Measurements from ENCODE around the gene THAP4.

THAP4 gene

GRCh38 chr2:241556746-241557145 is 80.2 kb downstream of the THAP4 start:
- Mint-ChIP-seq H3K27me3 (peaks cover 90% of the 10 kb centered on the region), H3K4me1 (peaks cover 21% of the 10 kb centered on the region), H3K36me3 (peaks cover 3% of the 10 kb centered on the region), H3K9me3 (no peaks in the 10 kb centered on the region), H3K4me3 (no peak overlapping the region), H3K27ac (no peak overlapping the region)
- DNase-seq = no peak
- CTCF ChIA-PET = no interaction called here

- peaks cover 94% of the 10 kb centered on the region for H3K27me3 Mint-ChIP-seq
- no peak for DNase-seq
- no peaks in the 10 kb centered on the region for H3K9me3 Mint-ChIP-seq
- no peak overlapping the region for H3K4me3 Mint-ChIP-seq
- peaks cover 21% of the 10 kb centered on the region for H3K4me1 Mint-ChIP-seq
- H3K36me3 Mint-ChIP-seq = peaks cover 3% of the 10 kb centered on the region
- no peak overlapping the region for H3K27ac Mint-ChIP-seq
- CTCF ChIA-PET = interaction anchor here (1.1 kb wide), 1 partner anchor 54 kb away, joined by 4 read pairs; no protein-coding TSS in a partner anchor
These were observed 81.2 kb downstream of the THAP4 start for GRCh38 chr2:241555711-241556110.

DNA sequence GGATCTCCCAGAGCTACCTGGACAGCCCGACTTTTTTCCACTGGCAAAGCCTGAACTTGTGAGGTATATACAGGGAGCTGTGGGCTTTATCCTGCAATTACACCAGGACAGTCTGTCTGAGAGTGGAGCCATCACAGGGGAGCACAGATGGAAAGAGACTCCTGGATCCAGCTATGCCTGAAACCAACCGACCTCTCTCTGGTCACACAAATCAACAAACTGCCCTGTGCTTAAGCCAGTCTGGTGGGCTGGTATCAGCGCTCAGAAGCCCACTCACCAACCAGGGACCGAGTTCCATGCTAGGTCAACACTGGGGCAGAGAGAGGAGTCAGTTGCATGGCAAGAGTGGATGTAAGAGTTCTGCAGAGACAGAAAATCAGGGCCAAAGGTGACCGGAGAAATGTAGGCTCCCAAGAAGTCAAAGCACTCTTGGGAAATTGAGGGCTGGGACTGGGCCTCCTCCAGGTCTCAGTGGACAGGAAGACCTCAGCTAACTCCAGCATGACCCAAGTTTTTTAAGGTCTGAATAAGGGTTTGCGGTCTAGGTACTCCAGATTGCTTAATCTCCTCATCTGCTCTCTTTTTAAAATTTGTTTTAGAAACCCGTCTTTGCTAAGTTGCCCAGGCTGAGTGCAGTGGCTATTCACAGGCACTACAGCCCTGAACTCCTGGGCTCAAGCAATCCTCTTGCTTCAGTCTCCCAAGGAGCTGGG is 82.2 kb downstream of the THAP4 start:
- H3K27me3 Mint-ChIP-seq = peaks cover 89% of the 10 kb centered on the region
- H3K9me3 Mint-ChIP-seq = no peaks in the 10 kb centered on the region
- H3K4me3 Mint-ChIP-seq = no peak overlapping the region
- no peak overlapping the region for H3K27ac Mint-ChIP-seq
- DNase-seq = no peak
- peaks cover 3% of the 10 kb centered on the region for H3K36me3 Mint-ChIP-seq
- H3K4me1 Mint-ChIP-seq = peaks cover 19% of the 10 kb centered on the region
- CTCF ChIA-PET = interaction anchor here (0.6 kb wide), 1 partner anchor 162 kb away, joined by 4 read pairs; no protein-coding TSS in a partner anchor

- peaks cover 18% of the 10 kb centered on the region for H3K4me1 Mint-ChIP-seq
- CTCF ChIA-PET = interaction anchor here (0.6 kb wide), 1 partner anchor 161 kb away, joined by 4 read pairs; no protein-coding TSS in a partner anchor
These were observed 83.0 kb downstream of the THAP4 start for GRCh38 chr2:241553981-241554380.

DNA sequence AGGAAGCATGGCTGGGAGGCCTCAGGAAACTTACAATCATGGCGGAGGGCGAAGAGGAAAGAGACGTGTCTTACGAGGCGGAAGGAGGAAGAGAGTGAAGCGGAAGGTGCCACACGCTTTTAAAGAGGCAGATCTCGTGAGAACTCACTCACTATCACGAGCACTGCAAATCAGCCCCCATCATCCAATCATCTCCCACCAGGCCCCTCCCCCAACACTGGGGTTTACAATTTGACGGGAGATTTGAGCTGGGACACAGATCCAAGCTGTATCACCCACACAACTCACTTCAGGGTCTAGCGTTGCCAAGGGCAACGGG is 83.5 kb downstream of the THAP4 start:
- DNase-seq = no peak
- Mint-ChIP-seq H3K4me1 (peaks cover 18% of the 10 kb centered on the region), H3K27ac (no peak overlapping the region), H3K4me3 (no peak overlapping the region), H3K27me3 (peaks cover 78% of the 10 kb centered on the region), H3K36me3 (peaks cover 3% of the 10 kb centered on the region), H3K9me3 (no peaks in the 10 kb centered on the region)
- CTCF ChIA-PET = no interaction called here

More at GRCh38 chr2:241553981-241554380, 83.0 kb downstream of the THAP4 start:
- DNase-seq = no peak
- Mint-ChIP-seq H3K36me3 (peaks cover 3% of the 10 kb centered on the region), H3K4me3 (no peak overlapping the region), H3K27ac (no peak overlapping the region), H3K27me3 (peaks cover 83% of the 10 kb centered on the region), H3K9me3 (no peaks in the 10 kb centered on the region)

GRCh38 chr2:241551998-241552737 is 84.8 kb downstream of the THAP4 start:
- Mint-ChIP-seq H3K4me3 (no peak overlapping the region), H3K36me3 (no peaks in the 10 kb centered on the region), H3K9me3 (no peaks in the 10 kb centered on the region), H3K4me1 (peaks cover 8% of the 10 kb centered on the region), H3K27ac (no peak overlapping the region), H3K27me3 (peaks cover 65% of the 10 kb centered on the region)
- no peak for DNase-seq
- CTCF ChIA-PET = no interaction called here

DNA sequence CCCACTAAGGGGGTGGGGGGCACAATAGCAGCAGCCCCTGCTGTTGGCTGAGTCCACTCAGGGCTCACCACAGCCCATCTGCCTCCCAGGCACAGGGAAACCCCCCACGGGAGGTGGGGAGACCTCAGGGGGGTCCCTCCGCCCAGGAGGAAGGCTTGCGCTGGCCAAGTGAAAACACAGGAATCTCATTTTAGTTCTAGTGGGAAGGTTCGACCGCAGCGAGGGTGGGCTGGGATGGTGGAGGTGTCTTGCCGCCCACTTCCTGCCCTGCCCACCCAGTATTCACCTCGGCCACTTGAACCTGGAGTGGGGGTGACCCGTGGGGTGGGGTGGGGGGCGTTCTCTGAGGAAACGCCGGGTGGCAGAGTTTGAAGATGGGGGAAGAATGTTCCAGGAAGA is 85.4 kb downstream of the THAP4 start:
- no peak overlapping the region for H3K27ac Mint-ChIP-seq
- no peaks in the 10 kb centered on the region for H3K36me3 Mint-ChIP-seq
- CTCF ChIA-PET = no interaction called here
- no peak overlapping the region for H3K4me3 Mint-ChIP-seq
- H3K27me3 Mint-ChIP-seq = peaks cover 59% of the 10 kb centered on the region
- DNase-seq = no peak
- H3K9me3 Mint-ChIP-seq = no peaks in the 10 kb centered on the region
- peaks cover 8% of the 10 kb centered on the region for H3K4me1 Mint-ChIP-seq

GRCh38 chr2:241550616-241551580 is 86.1 kb downstream of the THAP4 start:
- Mint-ChIP-seq H3K9me3 (no peaks in the 10 kb centered on the region), H3K27me3 (peaks cover 52% of the 10 kb centered on the region), H3K4me1 (peaks cover 6% of the 10 kb centered on the region), H3K27ac (peak overlapping the region; percentile 65), H3K36me3 (no peaks in the 10 kb centered on the region), H3K4me3 (no peak overlapping the region)
- no peak for DNase-seq
- CTCF ChIA-PET = no interaction called here

- CTCF ChIA-PET = no interaction called here
- no peaks in the 10 kb centered on the region for H3K4me1 Mint-ChIP-seq
- H3K27me3 Mint-ChIP-seq = peaks cover 27% of the 10 kb centered on the region
- H3K9me3 Mint-ChIP-seq = no peaks in the 10 kb centered on the region
- DNase-seq = no peak
- no peak overlapping the region for H3K4me3 Mint-ChIP-seq
- H3K27ac Mint-ChIP-seq = no peak overlapping the region
- no peaks in the 10 kb centered on the region for H3K36me3 Mint-ChIP-seq
These were observed 88.5 kb downstream of the THAP4 start for GRCh38 chr2:241548451-241548835.

GRCh38 chr2:241547781-241548450 is 89.0 kb downstream of the THAP4 start:
- CTCF ChIA-PET = interaction anchor here (1.3 kb wide), 1 partner anchor 19 kb away, joined by 3 read pairs; no protein-coding TSS in a partner anchor
- Mint-ChIP-seq H3K27me3 (peaks cover 27% of the 10 kb centered on the region), H3K9me3 (no peaks in the 10 kb centered on the region), H3K4me3 (no peak overlapping the region), H3K27ac (no peak overlapping the region), H3K36me3 (no peaks in the 10 kb centered on the region), H3K4me1 (no peaks in the 10 kb centered on the region)
- DNase-seq = no peak

- H3K4me3 Mint-ChIP-seq = no peak overlapping the region
- H3K27me3 Mint-ChIP-seq = peaks cover 29% of the 10 kb centered on the region
- H3K9me3 Mint-ChIP-seq = no peaks in the 10 kb centered on the region
- H3K36me3 Mint-ChIP-seq = no peaks in the 10 kb centered on the region
- no peak for DNase-seq
- CTCF ChIA-PET = interaction anchor here (1.3 kb wide), 1 partner anchor 20 kb away, joined by 3 read pairs; no protein-coding TSS in a partner anchor
- no peaks in the 10 kb centered on the region for H3K4me1 Mint-ChIP-seq
- H3K27ac Mint-ChIP-seq = no peak overlapping the region
These were observed 90.0 kb downstream of the THAP4 start for GRCh38 chr2:241546771-241547498.

DNA sequence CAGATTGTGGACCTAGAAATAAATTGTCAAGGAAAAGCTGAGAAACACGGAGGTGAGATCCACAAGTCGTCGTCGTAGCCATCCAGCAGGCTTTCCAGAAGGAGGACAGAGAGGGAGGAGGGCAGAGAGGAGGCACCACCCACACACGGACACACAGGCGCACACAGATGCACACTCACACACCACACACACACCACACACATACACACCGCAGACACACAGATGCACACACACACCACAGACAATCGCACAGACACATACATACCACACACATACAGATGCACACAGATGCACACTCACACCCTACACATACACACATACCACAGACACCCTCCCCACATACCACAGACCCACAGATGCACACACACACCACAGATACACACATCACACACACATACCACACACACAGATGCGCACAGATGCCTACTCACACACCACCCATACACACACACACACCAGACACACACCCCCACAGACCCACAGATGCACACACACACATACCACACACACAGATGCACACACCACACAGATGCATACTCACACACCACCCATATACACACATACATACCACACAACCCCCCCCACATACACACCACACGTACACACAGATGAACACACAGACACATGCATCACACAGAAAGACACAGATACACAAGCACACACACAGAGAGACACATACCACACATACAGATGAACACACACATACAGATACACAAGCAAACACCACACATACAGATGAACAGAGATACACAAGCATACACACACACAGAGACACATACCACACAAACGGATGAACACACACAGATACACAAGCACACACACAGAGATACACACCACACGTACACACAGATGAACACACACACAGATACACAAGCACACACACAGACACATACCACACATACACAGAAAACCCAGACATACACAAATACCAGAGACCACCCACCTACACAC is 91.2 kb downstream of the THAP4 start:
- H3K36me3 Mint-ChIP-seq = no peaks in the 10 kb centered on the region
- no peaks in the 10 kb centered on the region for H3K4me1 Mint-ChIP-seq
- peaks cover 29% of the 10 kb centered on the region for H3K27me3 Mint-ChIP-seq
- no peak overlapping the region for H3K4me3 Mint-ChIP-seq
- no peak overlapping the region for H3K27ac Mint-ChIP-seq
- H3K9me3 Mint-ChIP-seq = no peaks in the 10 kb centered on the region
- CTCF ChIA-PET = no interaction called here
- no peak for DNase-seq
